ENCODE data around the gene EFNA2.

DNA sequence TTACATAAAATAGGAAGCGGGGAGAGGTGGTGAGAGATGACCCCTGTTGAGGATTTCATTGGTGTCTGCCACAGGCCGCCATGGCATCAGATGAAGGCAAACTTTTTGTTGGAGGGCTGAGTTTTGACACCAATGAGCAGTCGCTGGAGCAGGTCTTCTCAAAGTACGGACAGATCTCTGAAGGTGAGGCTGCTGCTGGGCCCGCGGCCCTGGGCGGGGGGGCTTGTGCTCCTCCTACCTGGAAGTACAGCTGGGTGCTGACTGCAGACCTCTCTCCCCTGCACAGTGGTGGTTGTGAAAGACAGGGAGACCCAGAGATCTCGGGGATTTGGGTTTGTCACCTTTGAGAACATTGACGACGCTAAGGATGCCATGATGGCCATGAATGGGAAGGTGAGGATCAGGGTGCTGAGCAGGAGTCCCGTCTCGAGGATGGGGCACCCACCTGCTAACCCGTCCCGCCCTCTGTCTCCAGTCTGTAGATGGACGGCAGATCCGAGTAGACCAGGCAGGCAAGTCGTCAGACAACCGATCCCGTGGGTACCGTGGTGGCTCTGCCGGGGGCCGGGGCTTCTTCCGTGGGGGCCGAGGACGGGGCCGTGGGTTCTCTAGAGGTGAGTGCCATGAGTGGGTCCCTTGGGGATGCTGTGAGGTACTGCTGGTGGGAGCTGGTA is 14.7 kb upstream of the EFNA2 start:
- TF ChIP-seq, protein P1, sequence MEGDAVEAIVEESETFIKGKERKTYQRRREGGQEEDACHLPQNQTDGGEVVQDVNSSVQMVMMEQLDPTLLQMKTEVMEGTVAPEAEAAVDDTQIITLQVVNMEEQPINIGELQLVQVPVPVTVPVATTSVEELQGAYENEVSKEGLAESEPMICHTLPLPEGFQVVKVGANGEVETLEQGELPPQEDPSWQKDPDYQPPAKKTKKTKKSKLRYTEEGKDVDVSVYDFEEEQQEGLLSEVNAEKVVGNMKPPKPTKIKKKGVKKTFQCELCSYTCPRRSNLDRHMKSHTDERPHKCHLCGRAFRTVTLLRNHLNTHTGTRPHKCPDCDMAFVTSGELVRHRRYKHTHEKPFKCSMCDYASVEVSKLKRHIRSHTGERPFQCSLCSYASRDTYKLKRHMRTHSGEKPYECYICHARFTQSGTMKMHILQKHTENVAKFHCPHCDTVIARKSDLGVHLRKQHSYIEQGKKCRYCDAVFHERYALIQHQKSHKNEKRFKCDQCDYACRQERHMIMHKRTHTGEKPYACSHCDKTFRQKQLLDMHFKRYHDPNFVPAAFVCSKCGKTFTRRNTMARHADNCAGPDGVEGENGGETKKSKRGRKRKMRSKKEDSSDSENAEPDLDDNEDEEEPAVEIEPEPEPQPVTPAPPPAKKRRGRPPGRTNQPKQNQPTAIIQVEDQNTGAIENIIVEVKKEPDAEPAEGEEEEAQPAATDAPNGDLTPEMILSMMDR (conservative IDR thresholded peaks at IDR 0.05; ENCODE audit: low read depth, low read length), result no peak
- no peak for TF ChIP-seq EZH2phosphoT487 (IDR thresholded peaks at IDR 0.05; ENCODE audit: borderline replicate concordance, low read length)

All from PC-3 (cell line).